ENCODE measurements around the gene COL25A1. TPM values are rescaled to one million over a fixed set of nuclear protein-coding genes. Genes with fewer than 3 reads are reported as not detected.

Gene COL25A1
- total and polyA plus RNA-seq, 2 experiments from 2014 or later = 0.25 TPM; not detected in 1

DNA sequence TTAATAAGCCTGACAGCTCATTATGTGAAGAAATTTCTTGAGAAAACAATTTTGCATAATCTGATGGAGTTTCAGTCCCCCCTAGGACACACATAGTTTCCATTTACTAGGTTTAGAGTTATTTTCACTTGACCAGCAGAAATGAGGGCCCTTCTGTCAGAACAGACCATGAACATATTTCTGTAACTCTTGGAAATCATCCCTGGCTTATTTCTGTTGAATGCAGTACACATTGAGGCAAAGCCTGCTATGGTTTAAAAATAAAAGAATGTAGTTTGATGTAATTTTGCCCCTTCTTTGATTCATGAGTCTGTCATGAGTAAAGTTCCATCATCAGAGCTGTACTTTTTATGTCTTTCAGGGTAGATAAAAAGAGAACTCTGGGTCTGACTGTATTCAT, 435.0 kb downstream of the COL25A1 start:
- no peaks in the 10 kb centered on the region for H3K27me3 ChIP-seq (replicated peaks; ENCODE audit: insufficient read depth)
- no peak overlapping the region for H3K9ac ChIP-seq
- no peak for DNase-seq
- H3F3A ChIP-seq (ENCODE audit: insufficient read depth) = no peaks in the 10 kb centered on the region
- no peaks in the 10 kb centered on the region for H3K36me3 ChIP-seq (ENCODE audit: low read depth)
- no peak overlapping the region for H3K27ac ChIP-seq
- no peak overlapping the region for H3K4me3 ChIP-seq
- no peaks in the 10 kb centered on the region for H3K9me3 ChIP-seq (ENCODE audit: low read depth)
- TF ChIP-seq EZH2 (IDR thresholded peaks at IDR 0.05; ENCODE audit: insufficient read depth, poor library complexity, severe bottlenecking) = no peak
- TF ChIP-seq EZH2phosphoT487 (IDR thresholded peaks at IDR 0.05; ENCODE audit: insufficient read depth, low read depth) = no peak
- no peaks in the 10 kb centered on the region for H4K20me1 ChIP-seq (ENCODE audit: insufficient read depth)
- H3K4me2 ChIP-seq (ENCODE audit: unreplicated experiment) = no peak overlapping the region
- no peak overlapping the region for H2AFZ ChIP-seq
- H3K79me2 ChIP-seq (ENCODE audit: insufficient read depth) = no peaks in the 10 kb centered on the region
- no peaks in the 10 kb centered on the region for H3K9me2 ChIP-seq (ENCODE audit: insufficient read depth)
- H3K4me1 ChIP-seq (ENCODE audit: insufficient read depth) = no peaks in the 10 kb centered on the region
- in situ Hi-C loops (cut with MboI) = no loop called here

DNA sequence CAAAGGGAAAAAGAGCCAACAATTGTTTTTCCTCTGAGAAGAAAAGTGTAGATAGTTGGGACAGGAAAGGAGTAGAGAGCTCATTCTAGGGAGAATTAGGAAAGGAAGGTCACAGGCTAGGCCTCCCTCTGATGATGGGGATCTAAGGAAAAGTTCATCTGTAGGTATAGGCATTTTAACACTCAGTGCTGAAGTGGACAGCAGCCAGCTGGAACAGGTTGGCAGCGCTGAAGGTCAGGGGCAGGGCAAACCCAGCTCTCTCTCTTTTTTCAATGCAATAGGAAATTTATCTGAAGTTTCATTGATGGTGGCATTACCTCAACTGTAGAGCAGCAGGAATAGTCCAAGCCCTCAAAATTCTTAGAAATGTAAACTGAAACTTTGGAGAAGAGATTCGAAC, 441.1 kb downstream of the COL25A1 start:
- no peak overlapping the region for H3K9ac ChIP-seq
- H3K4me3 ChIP-seq = no peak overlapping the region
- H3K27ac ChIP-seq = no peak overlapping the region
- TF ChIP-seq EZH2 (IDR thresholded peaks at IDR 0.05; ENCODE audit: insufficient read depth, poor library complexity, severe bottlenecking) (no peak), EZH2phosphoT487 (IDR thresholded peaks at IDR 0.05; ENCODE audit: insufficient read depth, low read depth) (no peak)
- no peaks in the 10 kb centered on the region for H3K27me3 ChIP-seq (replicated peaks; ENCODE audit: insufficient read depth)
- in situ Hi-C loops (cut with MboI) = no loop called here
- H3K9me3 ChIP-seq (ENCODE audit: low read depth) = no peaks in the 10 kb centered on the region
- DNase-seq = peak; percentile 42
- H3F3A ChIP-seq (ENCODE audit: insufficient read depth) = no peaks in the 10 kb centered on the region
- no peak overlapping the region for H3K4me2 ChIP-seq (ENCODE audit: unreplicated experiment)
- H2AFZ ChIP-seq = no peak overlapping the region
- no peaks in the 10 kb centered on the region for H3K36me3 ChIP-seq (ENCODE audit: low read depth)
- H3K9me2 ChIP-seq (ENCODE audit: insufficient read depth) = no peaks in the 10 kb centered on the region
- no peaks in the 10 kb centered on the region for H4K20me1 ChIP-seq (ENCODE audit: insufficient read depth)
- 60 to 71% methylated on average over 2 of the region's 2 CpGs for WGBS, 2 experiments (ENCODE audit: low coverage in 1 of 2, low lambda C conversion rate in 2 of 2, missing lambda C conversion rate in 2 of 2)
- H3K79me2 ChIP-seq (ENCODE audit: insufficient read depth) = no peaks in the 10 kb centered on the region
- no peaks in the 10 kb centered on the region for H3K4me1 ChIP-seq (ENCODE audit: insufficient read depth)

DNA sequence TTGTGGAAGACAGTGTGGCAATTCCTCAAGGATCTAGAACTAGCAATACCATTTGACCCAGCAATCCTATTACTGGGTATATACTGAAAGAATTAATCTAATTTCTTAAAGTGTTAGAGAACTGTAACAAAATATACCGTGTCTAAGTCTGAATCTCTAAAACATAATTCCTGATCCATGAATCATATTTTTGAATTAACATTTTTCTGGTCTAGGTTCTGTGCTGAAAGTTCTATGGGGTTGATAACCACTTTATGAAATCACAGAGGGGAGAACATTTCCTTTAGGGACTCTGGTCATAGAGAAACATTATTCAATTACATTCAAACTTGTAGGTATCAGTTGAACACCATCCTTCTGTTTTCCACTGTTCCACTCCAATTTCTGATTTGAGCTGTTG, 447.7 kb downstream of the COL25A1 start:
- Histone ChIP-seq H3K27ac (no peak overlapping the region), H3K4me1 (ENCODE audit: insufficient read depth) (peaks cover 20% of the 10 kb centered on the region), H3K4me3 (no peak overlapping the region), H3K9me3 (ENCODE audit: low read depth) (no peaks in the 10 kb centered on the region), H3K36me3 (ENCODE audit: low read depth) (no peaks in the 10 kb centered on the region), H3K9me2 (ENCODE audit: insufficient read depth) (no peaks in the 10 kb centered on the region), H3F3A (ENCODE audit: insufficient read depth) (peaks cover 22% of the 10 kb centered on the region), H3K9ac (no peak overlapping the region), H3K4me2 (ENCODE audit: unreplicated experiment) (no peak overlapping the region), H3K27me3 (replicated peaks; ENCODE audit: insufficient read depth) (no peaks in the 10 kb centered on the region), H4K20me1 (ENCODE audit: insufficient read depth) (no peaks in the 10 kb centered on the region), H2AFZ (no peak overlapping the region), H3K79me2 (ENCODE audit: insufficient read depth) (no peaks in the 10 kb centered on the region)
- in situ Hi-C loops (cut with MboI) = no loop called here
- WGBS, 2 experiments (ENCODE audit: low coverage in 1 of 2, low lambda C conversion rate in 2 of 2, missing lambda C conversion rate in 2 of 2) = 2 to 7% methylated on average over 1 of the region's 1 CpG
- TF ChIP-seq EZH2 (IDR thresholded peaks at IDR 0.05; ENCODE audit: insufficient read depth, poor library complexity, severe bottlenecking) (no peak), EZH2phosphoT487 (IDR thresholded peaks at IDR 0.05; ENCODE audit: insufficient read depth, low read depth) (no peak)
- peak; percentile 21 for DNase-seq

DNA sequence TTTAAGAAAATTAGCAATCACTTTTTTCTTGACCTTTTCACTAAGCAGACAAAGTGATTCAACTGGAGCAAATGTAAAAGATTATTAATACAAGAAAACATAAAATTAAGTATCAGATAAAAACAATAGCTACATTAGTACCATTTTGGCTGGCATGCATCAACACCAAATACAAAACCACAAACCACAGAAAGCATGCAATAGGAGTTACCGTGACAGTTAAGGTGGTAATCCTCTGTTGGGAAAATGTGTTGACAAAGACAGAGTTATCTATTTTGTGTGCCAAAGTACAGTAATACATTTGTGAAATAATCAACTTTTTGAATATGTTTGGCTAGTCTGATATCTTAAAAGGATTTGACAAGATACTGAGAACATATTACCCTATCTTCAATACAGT, 449.8 kb downstream of the COL25A1 start:
- in situ Hi-C loops (cut with MboI) = no loop called here
- Histone ChIP-seq H3K9me3 (ENCODE audit: low read depth) (no peaks in the 10 kb centered on the region), H4K20me1 (ENCODE audit: insufficient read depth) (no peaks in the 10 kb centered on the region), H3F3A (ENCODE audit: insufficient read depth) (peaks cover 34% of the 10 kb centered on the region), H3K27me3 (replicated peaks; ENCODE audit: insufficient read depth) (no peaks in the 10 kb centered on the region), H3K4me3 (no peak overlapping the region), H3K27ac (no peak overlapping the region), H3K4me2 (ENCODE audit: unreplicated experiment) (no peak overlapping the region), H2AFZ (no peak overlapping the region), H3K79me2 (ENCODE audit: insufficient read depth) (no peaks in the 10 kb centered on the region), H3K9ac (no peak overlapping the region), H3K36me3 (ENCODE audit: low read depth) (no peaks in the 10 kb centered on the region), H3K9me2 (ENCODE audit: insufficient read depth) (no peaks in the 10 kb centered on the region), H3K4me1 (ENCODE audit: insufficient read depth) (peaks cover 30% of the 10 kb centered on the region)
- no peak for DNase-seq
- 68 to 74% methylated on average over 1 of the region's 1 CpG for WGBS, 2 experiments (ENCODE audit: low coverage in 1 of 2, low lambda C conversion rate in 2 of 2, missing lambda C conversion rate in 2 of 2)
- TF ChIP-seq EZH2 (IDR thresholded peaks at IDR 0.05; ENCODE audit: insufficient read depth, poor library complexity, severe bottlenecking) (no peak), EZH2phosphoT487 (IDR thresholded peaks at IDR 0.05; ENCODE audit: insufficient read depth, low read depth) (no peak)

DNA sequence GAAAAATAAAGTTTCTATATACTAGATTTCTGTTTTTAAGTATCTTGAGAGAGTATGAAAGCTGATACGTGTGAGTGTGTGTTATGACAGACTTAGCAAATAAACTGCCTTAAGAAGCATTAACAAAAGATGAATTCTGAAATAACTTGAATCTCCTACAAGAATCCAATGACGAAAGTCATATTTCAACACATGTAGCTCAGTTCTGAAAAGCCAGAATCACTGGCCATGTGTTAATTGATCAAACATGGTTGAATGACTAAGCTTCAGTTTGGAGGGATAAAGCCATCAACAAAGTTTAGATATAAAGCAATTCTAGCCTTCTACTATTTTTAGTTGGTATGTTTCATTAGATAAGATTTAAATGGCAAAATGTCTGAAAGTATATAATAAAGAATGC, 451.1 kb downstream of the COL25A1 start:
- no peak for TF ChIP-seq EZH2phosphoT487 (IDR thresholded peaks at IDR 0.05; ENCODE audit: insufficient read depth, low read depth)
- no peak for TF ChIP-seq EZH2 (IDR thresholded peaks at IDR 0.05; ENCODE audit: insufficient read depth, poor library complexity, severe bottlenecking)
- H3K4me3 ChIP-seq = no peak overlapping the region
- H3F3A ChIP-seq (ENCODE audit: insufficient read depth) = peaks cover 34% of the 10 kb centered on the region
- no peaks in the 10 kb centered on the region for H3K27me3 ChIP-seq (replicated peaks; ENCODE audit: insufficient read depth)
- no peaks in the 10 kb centered on the region for H4K20me1 ChIP-seq (ENCODE audit: insufficient read depth)
- in situ Hi-C loops (cut with MboI) = no loop called here
- H3K4me2 ChIP-seq (ENCODE audit: unreplicated experiment) = peak overlapping the region; percentile 22
- no peaks in the 10 kb centered on the region for H3K36me3 ChIP-seq (ENCODE audit: low read depth)
- peak; percentile 60 for DNase-seq
- H3K79me2 ChIP-seq (ENCODE audit: insufficient read depth) = no peaks in the 10 kb centered on the region
- peaks cover 30% of the 10 kb centered on the region for H3K4me1 ChIP-seq (ENCODE audit: insufficient read depth)
- no peak overlapping the region for H2AFZ ChIP-seq
- H3K9ac ChIP-seq = no peak overlapping the region
- WGBS, 2 experiments (ENCODE audit: low coverage in 1 of 2, low lambda C conversion rate in 2 of 2, missing lambda C conversion rate in 2 of 2) = 15 to 20% methylated on average over 2 of the region's 2 CpGs
- no peaks in the 10 kb centered on the region for H3K9me3 ChIP-seq (ENCODE audit: low read depth)
- H3K9me2 ChIP-seq (ENCODE audit: insufficient read depth) = no peaks in the 10 kb centered on the region
- no peak overlapping the region for H3K27ac ChIP-seq
